ENCODE data around the gene TMEM123.

DNA sequence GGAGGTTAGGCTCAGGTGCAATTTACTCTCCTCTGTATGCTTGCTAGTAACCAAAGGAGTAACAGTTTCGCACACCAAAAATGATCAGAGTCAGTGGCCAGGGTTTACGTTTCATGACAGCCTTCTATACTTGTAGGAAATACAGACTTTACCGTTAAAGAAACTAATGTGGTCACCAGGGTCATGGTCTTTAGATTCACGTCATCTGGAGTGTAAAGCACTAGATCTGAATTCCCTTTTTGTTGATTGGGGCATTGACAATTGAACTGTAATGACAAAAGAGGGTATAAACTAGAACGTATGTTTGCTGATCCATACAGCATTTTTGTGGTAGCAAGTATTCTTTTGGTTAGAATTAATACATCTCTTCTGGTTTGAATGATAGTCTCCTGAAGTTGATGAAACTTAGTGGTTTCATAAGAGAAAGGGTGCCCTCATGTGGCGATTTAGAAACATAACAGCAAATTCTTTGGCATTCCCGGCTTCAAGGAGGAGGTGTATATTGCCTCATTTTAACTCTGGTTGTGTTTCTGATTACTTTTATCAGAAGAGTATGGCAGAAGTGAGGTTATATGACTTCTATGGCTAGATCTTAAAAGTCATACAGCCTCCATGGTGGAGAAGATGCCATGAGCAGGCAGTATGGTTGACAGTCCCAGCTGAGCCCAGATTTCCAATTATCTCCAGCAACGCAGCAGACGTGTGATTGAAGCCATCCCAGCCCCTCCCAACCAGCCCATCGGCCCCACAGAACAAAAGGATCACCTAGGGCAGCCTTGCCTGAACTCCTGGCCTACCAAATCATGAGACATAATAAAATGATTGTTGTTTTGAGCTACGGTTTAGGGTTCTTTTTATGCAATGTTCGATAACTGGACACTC is 42.8 kb upstream of the TMEM123 start:
- TF ChIP-seq, protein P1, sequence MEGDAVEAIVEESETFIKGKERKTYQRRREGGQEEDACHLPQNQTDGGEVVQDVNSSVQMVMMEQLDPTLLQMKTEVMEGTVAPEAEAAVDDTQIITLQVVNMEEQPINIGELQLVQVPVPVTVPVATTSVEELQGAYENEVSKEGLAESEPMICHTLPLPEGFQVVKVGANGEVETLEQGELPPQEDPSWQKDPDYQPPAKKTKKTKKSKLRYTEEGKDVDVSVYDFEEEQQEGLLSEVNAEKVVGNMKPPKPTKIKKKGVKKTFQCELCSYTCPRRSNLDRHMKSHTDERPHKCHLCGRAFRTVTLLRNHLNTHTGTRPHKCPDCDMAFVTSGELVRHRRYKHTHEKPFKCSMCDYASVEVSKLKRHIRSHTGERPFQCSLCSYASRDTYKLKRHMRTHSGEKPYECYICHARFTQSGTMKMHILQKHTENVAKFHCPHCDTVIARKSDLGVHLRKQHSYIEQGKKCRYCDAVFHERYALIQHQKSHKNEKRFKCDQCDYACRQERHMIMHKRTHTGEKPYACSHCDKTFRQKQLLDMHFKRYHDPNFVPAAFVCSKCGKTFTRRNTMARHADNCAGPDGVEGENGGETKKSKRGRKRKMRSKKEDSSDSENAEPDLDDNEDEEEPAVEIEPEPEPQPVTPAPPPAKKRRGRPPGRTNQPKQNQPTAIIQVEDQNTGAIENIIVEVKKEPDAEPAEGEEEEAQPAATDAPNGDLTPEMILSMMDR (IDR thresholded peaks at IDR 0.05; ENCODE audit: borderline replicate concordance, extremely low read depth, low read length, poor library complexity, severe bottlenecking) = peak; percentile 84
- no peak for TF ChIP-seq EZH2 (IDR thresholded peaks at IDR 0.05; ENCODE audit: borderline replicate concordance, low read depth, low read length, severe bottlenecking)

Data from DND-41 (cell line).